ENCODE data around the gene GLTP. TPM values are rescaled to one million over a fixed set of nuclear protein-coding genes. Genes with fewer than 3 reads are reported as not detected.
A peak's percentile ranks its signal among the peaks of the same experiment; 100 is the strongest.

Gene GLTP
- total and polyA plus RNA-seq, 2 of the 13 experiments (the other 11 are each of a cell fraction or from before 2014, with no cell fraction given) = 10.7 to 12.9 TPM

GRCh38 chr12:109863847-109864712 is 16.3 kb downstream of the GLTP start (continued):
- TF ChIP-seq, protein P1, sequence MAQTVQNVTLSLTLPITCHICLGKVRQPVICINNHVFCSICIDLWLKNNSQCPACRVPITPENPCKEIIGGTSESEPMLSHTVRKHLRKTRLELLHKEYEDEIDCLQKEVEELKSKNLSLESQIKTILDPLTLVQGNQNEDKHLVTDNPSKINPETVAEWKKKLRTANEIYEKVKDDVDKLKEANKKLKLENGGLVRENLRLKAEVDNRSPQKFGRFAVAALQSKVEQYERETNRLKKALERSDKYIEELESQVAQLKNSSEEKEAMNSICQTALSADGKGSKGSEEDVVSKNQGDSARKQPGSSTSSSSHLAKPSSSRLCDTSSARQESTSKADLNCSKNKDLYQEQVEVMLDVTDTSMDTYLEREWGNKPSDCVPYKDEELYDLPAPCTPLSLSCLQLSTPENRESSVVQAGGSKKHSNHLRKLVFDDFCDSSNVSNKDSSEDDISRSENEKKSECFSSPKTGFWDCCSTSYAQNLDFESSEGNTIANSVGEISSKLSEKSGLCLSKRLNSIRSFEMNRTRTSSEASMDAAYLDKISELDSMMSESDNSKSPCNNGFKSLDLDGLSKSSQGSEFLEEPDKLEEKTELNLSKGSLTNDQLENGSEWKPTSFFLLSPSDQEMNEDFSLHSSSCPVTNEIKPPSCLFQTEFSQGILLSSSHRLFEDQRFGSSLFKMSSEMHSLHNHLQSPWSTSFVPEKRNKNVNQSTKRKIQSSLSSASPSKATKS (CRISPR knock-in tag; IDR thresholded peaks at IDR 0.05) = no peak
- TF ChIP-seq POLR2AphosphoS5 (IDR thresholded peaks at IDR 0.05; ENCODE audit: low read depth, low read length) (no peak), TAF15 (IDR thresholded peaks at IDR 0.05; ENCODE audit: low read depth, low read length, poor library complexity, severe bottlenecking) (no peak), MTERF4 (CRISPR knock-in tag; IDR thresholded peaks at IDR 0.05) (peak; percentile 89; the same call in 1 of the 2 replicates), ZNF615 (CRISPR knock-in tag; IDR thresholded peaks at IDR 0.05; ENCODE audit: borderline replicate concordance) (no peak; the same call in 1 of the 2 replicates), DMTF1 (CRISPR knock-in tag; IDR thresholded peaks at IDR 0.05) (no peak), STAT5B (CRISPR knock-in tag; IDR thresholded peaks at IDR 0.05) (no peak), HOMEZ (CRISPR knock-in tag; IDR thresholded peaks at IDR 0.05; ENCODE audit: low read depth) (no peak), FOXA3 (CRISPR knock-in tag; IDR thresholded peaks at IDR 0.05) (peak; percentile 95), ZNF510 (CRISPR knock-in tag; IDR thresholded peaks at IDR 0.05; ENCODE audit: low read depth) (0 out of 2 replicates have a peak, but pooled peaks have one; percentile 45), CBX5 (CRISPR knock-in tag; IDR thresholded peaks at IDR 0.05; ENCODE audit: borderline replicate concordance) (peak; percentile 82), MED8 (CRISPR knock-in tag; IDR thresholded peaks at IDR 0.05; ENCODE audit: insufficient replicate concordance) (no peak), PHF8 (CRISPR knock-in tag; IDR thresholded peaks at IDR 0.05) (peak; percentile 48), DNMT3B (CRISPR knock-in tag; conservative IDR thresholded peaks at IDR 0.05) (no peak), ZNF7 (CRISPR knock-in tag; IDR thresholded peaks at IDR 0.05) (no peak), SKI (IDR thresholded peaks at IDR 0.05; ENCODE audit: partially characterized antibody) (peak; percentile 67), ZNF280D (CRISPR knock-in tag; IDR thresholded peaks at IDR 0.05) (peak; percentile 92), ZNF564 (CRISPR knock-in tag; IDR thresholded peaks at IDR 0.05) (peak; percentile 94), PPARG (CRISPR knock-in tag; conservative IDR thresholded peaks at IDR 0.05) (peak; percentile 69)
